Measurements from ENCODE around the gene TBC1D25. TPM values are rescaled to one million over a fixed set of nuclear protein-coding genes. Genes with fewer than 3 reads are reported as not detected.

The TBC1D25 gene
- total and polyA plus RNA-seq, 5 donors = 8.0 to 22.4 (median 16.9) TPM

GRCh38 chrX:48604701-48605100 is 65.2 kb downstream of the TBC1D25 start:
- Histone ChIP-seq H3K4me1 (ENCODE audit: control insufficient read depth, insufficient read depth, low read length) (no peaks in the 10 kb centered on the region), H3K27me3 (ENCODE audit: control insufficient read depth, insufficient read depth) (no peaks in the 10 kb centered on the region), H3K9me3 (ENCODE audit: control insufficient read depth, low read length) (no peaks in the 10 kb centered on the region), H3K4me3 (ENCODE audit: low read length) (no peak overlapping the region), H3K27ac (ENCODE audit: low read length) (no peak overlapping the region)
- 93% methylated on average over 16 of the region's 16 CpGs for WGBS
- intact Hi-C loops (cut with DNase I) = no loop called here
- no peak for ATAC-seq
- no peak for DNase-seq

- no peak for DNase-seq
- 68% methylated on average over 6 of the region's 6 CpGs for WGBS
- intact Hi-C loops (cut with DNase I) = no loop called here
- no peaks in the 10 kb centered on the region for H3K27me3 ChIP-seq (ENCODE audit: control insufficient read depth, insufficient read depth)
- no peaks in the 10 kb centered on the region for H3K4me1 ChIP-seq (ENCODE audit: control insufficient read depth, insufficient read depth, low read length)
- H3K4me3 ChIP-seq (ENCODE audit: low read length) = no peak overlapping the region
- no peaks in the 10 kb centered on the region for H3K9me3 ChIP-seq (ENCODE audit: control insufficient read depth, low read length)
- no peak overlapping the region for H3K27ac ChIP-seq (ENCODE audit: low read length)
- peak in 1 of 2 donors; percentile 15 for ATAC-seq
Observed at GRCh38 chrX:48606091-48606490, 66.6 kb downstream of the TBC1D25 start.

GRCh38 chrX:48611703-48612102 is 72.2 kb downstream of the TBC1D25 start:
- Histone ChIP-seq H3K27ac (ENCODE audit: low read length) (no peak overlapping the region), H3K4me3 (ENCODE audit: low read length) (no peak overlapping the region), H3K27me3 (ENCODE audit: control insufficient read depth, insufficient read depth) (no peaks in the 10 kb centered on the region), H3K9me3 (ENCODE audit: control insufficient read depth, low read length) (no peaks in the 10 kb centered on the region), H3K4me1 (ENCODE audit: control insufficient read depth, insufficient read depth, low read length) (no peaks in the 10 kb centered on the region)
- intact Hi-C loops (cut with DNase I) = no loop called here
- DNase-seq (no peak), ATAC-seq (no peak)
- 46% methylated on average over 2 of the region's 2 CpGs for WGBS

Other genes with a start within 250 kb of the TBC1D25 start
- gene SSX3, start 183.0 kb upstream of the TBC1D25 start, total RNA-seq = not detected
- not detected for gene SSX3, start 183.0 kb upstream of the TBC1D25 start, polyA plus RNA-seq
- not detected for gene SSX4, start 156.2 kb upstream of the TBC1D25 start, total RNA-seq
- not detected for gene SSX4, start 156.2 kb upstream of the TBC1D25 start, polyA plus RNA-seq
- gene SSX4B, start 127.8 kb upstream of the TBC1D25 start, total RNA-seq = not detected
- gene SSX4B, start 127.8 kb upstream of the TBC1D25 start, polyA plus RNA-seq = not detected
- gene SLC38A5, start 69.5 kb upstream of the TBC1D25 start, total RNA-seq = 1 to 10 TPM in 3 of 4 donors, under 1 TPM in 1; 0.41 to 6.5 (median 3.7) TPM
- gene SLC38A5, start 69.5 kb upstream of the TBC1D25 start, polyA plus RNA-seq = 3.0 TPM
- gene FTSJ1, start 63.5 kb upstream of the TBC1D25 start, total RNA-seq = 10 to 100 TPM; 19.9 to 25.5 (median 21.8) TPM
- 20.0 TPM for gene FTSJ1, start 63.5 kb upstream of the TBC1D25 start, polyA plus RNA-seq
- 10 to 100 TPM; 16.1 to 22.3 (median 19.8) TPM for gene PORCN, start 30.7 kb upstream of the TBC1D25 start, total RNA-seq
- gene PORCN, start 30.7 kb upstream of the TBC1D25 start, polyA plus RNA-seq = 14.0 TPM
- 10 to 100 TPM; 74.8 to 93.4 (median 83.0) TPM for gene EBP, start 17.9 kb upstream of the TBC1D25 start, total RNA-seq
- 118 TPM for gene EBP, start 17.9 kb upstream of the TBC1D25 start, polyA plus RNA-seq
- 100 to 1,000 TPM; 100 to 221 (median 129) TPM for gene RBM3, start 34.8 kb downstream of the TBC1D25 start, total RNA-seq
- gene RBM3, start 34.8 kb downstream of the TBC1D25 start, polyA plus RNA-seq = 71.4 TPM
- 100 to 1,000 TPM; 162 to 184 (median 166) TPM for gene WDR13, start 57.8 kb downstream of the TBC1D25 start, total RNA-seq
- 173 TPM for gene WDR13, start 57.8 kb downstream of the TBC1D25 start, polyA plus RNA-seq
- 1 to 10 TPM; 3.0 to 6.2 (median 4.0) TPM for gene WAS, start 144.1 kb downstream of the TBC1D25 start, total RNA-seq
- gene WAS, start 144.1 kb downstream of the TBC1D25 start, polyA plus RNA-seq = 1.5 TPM
- gene SUV39H1, start 157.0 kb downstream of the TBC1D25 start, total RNA-seq = 1 to 10 TPM; 3.1 to 7.2 (median 3.9) TPM
- gene SUV39H1, start 157.0 kb downstream of the TBC1D25 start, polyA plus RNA-seq = 3.3 TPM
- gene GLOD5, start 222.0 kb downstream of the TBC1D25 start, total RNA-seq = not detected
- not detected for gene GLOD5, start 222.0 kb downstream of the TBC1D25 start, polyA plus RNA-seq
- not detected for gene GATA1, start 246.9 kb downstream of the TBC1D25 start, total RNA-seq
- gene GATA1, start 246.9 kb downstream of the TBC1D25 start, polyA plus RNA-seq = not detected